ENCODE results near the gene FYCO1. TPM values are rescaled to one million over a fixed set of nuclear protein-coding genes. Genes with fewer than 3 reads are reported as not detected.
A peak's percentile ranks its signal among the peaks of the same experiment; 100 is the strongest.

FYCO1 gene
- polyA plus RNA-seq, 2 of the 4 experiments (the other 2 are of a cell fraction) = 3.7 to 4.4 TPM

- no peak for TF ChIP-seq REST (IDR thresholded peaks at IDR 0.05)
- TF ChIP-seq RARB (CRISPR knock-in tag; IDR thresholded peaks at IDR 0.05) = no peak
- TF ChIP-seq RAD21 (conservative IDR thresholded peaks at IDR 0.05 in 1 of 2, IDR thresholded peaks at IDR 0.05 in 1 of 2) = peak; percentile 77 to 83
- TF ChIP-seq SMC3 (IDR thresholded peaks at IDR 0.05) = peak; percentile 81
- no peak for TF ChIP-seq BCL3 (IDR thresholded peaks at IDR 0.05)
- no peak for TF ChIP-seq CHD2 (IDR thresholded peaks at IDR 0.05; ENCODE audit: low read length, partially characterized antibody)
- no peak for TF ChIP-seq MAX (IDR thresholded peaks at IDR 0.05)
- peak; percentile 84 for TF ChIP-seq CTCF (IDR thresholded peaks at IDR 0.05)
- TF ChIP-seq USF2 (IDR thresholded peaks at IDR 0.05) = no peak
- TF ChIP-seq EP300 (IDR thresholded peaks at IDR 0.05) = no peak
Observed at GRCh38 chr3:45938864-45939263, 56.8 kb downstream of the FYCO1 start (continued).

GRCh38 chr3:45938043-45938435, 57.6 kb downstream of the FYCO1 start:
- DNase-seq (ENCODE audit: low read depth in 1 of 2, low spot score in 1 of 2) (no peak), ATAC-seq (no peak), FAIRE-seq (no peak)
- H3K4me2 ChIP-seq = no peak overlapping the region
- TF ChIP-seq CHD2 (IDR thresholded peaks at IDR 0.05; ENCODE audit: low read length, partially characterized antibody) (no peak), ATOH8 (CRISPR knock-in tag; IDR thresholded peaks at IDR 0.05; ENCODE audit: low read depth) (no peak), RAD21 (conservative IDR thresholded peaks at IDR 0.05 in 1 of 2, IDR thresholded peaks at IDR 0.05 in 1 of 2) (no peak), USF2 (IDR thresholded peaks at IDR 0.05) (no peak), ESRRA (IDR thresholded peaks at IDR 0.05; ENCODE audit: borderline replicate concordance, low read length) (no peak)
- no peak overlapping the region for H3K27ac ChIP-seq
- ChIA-PET CTCF (interaction anchor here (0.7 to 8.9 kb wide), 20 partner anchors 8 to 444 kb away, joined by 3 to 192 read pairs (median 4); no protein-coding TSS in a partner anchor), POLR2A (no interaction called here)
- WGBS (ENCODE audit: missing lambda C conversion rate) = 86% methylated on average over 4 of the region's 4 CpGs
- no peaks in the 10 kb centered on the region for H3K9me3 ChIP-seq
- H3K4me1 ChIP-seq = no peaks in the 10 kb centered on the region
- no peak overlapping the region for H3K4me3 ChIP-seq

All from A549 (cell line).